LoVo (cell line): ENCODE results near the gene SBNO2.
"Not testable (repeated sequence)": the region's sequence is repeated elsewhere in the genome, so short reads cannot be mapped to it uniquely, and the experiment has no call there.

Experiments used
- DNase-seq: peaks from one replicate; pipeline ENCODE4 v3.0.0-alpha.2; 2016; ENCODE audit warnings: low spot score

The SBNO2 gene

GRCh38 chr19:1206150-1206863 is 32.2 kb upstream of the SBNO2 start:
- DNase-seq = no peak

GRCh38 chr19:1205114-1206099 is 31.3 kb upstream of the SBNO2 start, which contains the start of gene STK11:
Gene STK11, plus strand, starts transcription at chr19:1205778. Its CDS starts 1,136 bp downstream, at chr19:1206914.
- peak; percentile 98 for DNase-seq

GRCh38 chr19:1200614-1201013 is 26.5 kb upstream of the SBNO2 start:
- not testable (repeated sequence) for DNase-seq

GRCh38 chr19:1199531-1199930 is 25.5 kb upstream of the SBNO2 start:
- DNase-seq = no peak

GRCh38 chr19:1189419-1189818 is 15.4 kb upstream of the SBNO2 start:
- DNase-seq = no peak

GRCh38 chr19:1183543-1184172 is 9.6 kb upstream of the SBNO2 start:
- DNase-seq = peak; percentile 79

GRCh38 chr19:1182727-1183126 is 8.7 kb upstream of the SBNO2 start:
- no peak for DNase-seq

GRCh38 chr19:1182068-1182467 is 8.0 kb upstream of the SBNO2 start:
- DNase-seq = no peak

- no peak for DNase-seq
These were observed 7.5 kb upstream of the SBNO2 start for GRCh38 chr19:1181606-1182005.

- DNase-seq = peak; percentile 63
These were observed 3.5 kb upstream of the SBNO2 start for GRCh38 chr19:1177322-1178114.

- DNase-seq = no peak
These were observed 766 bp downstream of the SBNO2 start for GRCh38 chr19:1173159-1173844.

GRCh38 chr19:1172353-1173158 is 1.5 kb downstream of the SBNO2 start:
- peak; percentile 10 for DNase-seq

- no peak for DNase-seq
These were observed 2.2 kb downstream of the SBNO2 start for GRCh38 chr19:1171755-1172352.

- no peak for DNase-seq
These were observed 2.9 kb downstream of the SBNO2 start for GRCh38 chr19:1170938-1171754.

- DNase-seq = no peak
These were observed 3.9 kb downstream of the SBNO2 start for GRCh38 chr19:1169921-1170885.

GRCh38 chr19:1169411-1169791 is 4.7 kb downstream of the SBNO2 start:
- no peak for DNase-seq

- no peak for DNase-seq
These were observed 5.3 kb downstream of the SBNO2 start for GRCh38 chr19:1168572-1169410.
